ENCODE data around the gene IFT52. TPM values are rescaled to one million over a fixed set of nuclear protein-coding genes. Genes with fewer than 3 reads are reported as not detected.
"Not testable (repeated sequence)": the region's sequence is repeated elsewhere in the genome, so short reads cannot be mapped to it uniquely, and the experiment has no call there.

The IFT52 gene
- total RNA-seq, 8 experiments from 2014 or later = 14.6 to 67.5 (median 56.7) TPM

DNA sequence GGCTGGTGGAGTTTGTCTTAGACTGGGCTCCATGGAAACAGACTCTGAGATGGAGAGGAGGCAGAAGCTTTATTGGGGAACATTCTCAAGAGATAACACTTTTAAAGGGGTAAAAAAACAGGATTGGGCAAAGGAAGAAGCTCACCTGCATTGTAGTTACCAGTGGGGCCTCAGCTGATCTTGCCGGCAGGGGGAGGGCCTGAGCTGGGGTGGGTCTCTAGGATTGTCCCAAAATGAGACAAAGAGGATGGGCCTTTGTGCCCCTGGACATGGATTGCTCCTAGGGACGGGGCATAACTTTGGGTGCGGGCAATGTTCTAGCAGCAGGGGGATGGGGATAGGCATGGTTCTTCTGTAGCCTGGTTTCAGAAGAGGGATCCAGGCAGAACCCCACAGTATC lies 19.4 kb upstream of the IFT52 start:
- no peak for ATAC-seq (replicated peaks in 6 of 8)
- H3K27ac ChIP-seq = no peak overlapping the region
- 93 to 100% methylated on average over 1 to 2 of the region's 3 CpGs; no CpG with 5 or more reads in 8 of the 10 experiments for WGBS, 10 experiments
- no peaks in the 10 kb centered on the region for H3K4me1 ChIP-seq (replicated peaks in 1 of 2)
- H3K4me3 ChIP-seq = no peak overlapping the region
- in situ Hi-C loops (cut with MboI; ENCODE audit: low pct_unique_long_range_greater_than_20kb in 2 of 9, low sequenced_read_pairs in 9 of 9, unreplicated experiment in 9 of 9) = no loop called here

DNA sequence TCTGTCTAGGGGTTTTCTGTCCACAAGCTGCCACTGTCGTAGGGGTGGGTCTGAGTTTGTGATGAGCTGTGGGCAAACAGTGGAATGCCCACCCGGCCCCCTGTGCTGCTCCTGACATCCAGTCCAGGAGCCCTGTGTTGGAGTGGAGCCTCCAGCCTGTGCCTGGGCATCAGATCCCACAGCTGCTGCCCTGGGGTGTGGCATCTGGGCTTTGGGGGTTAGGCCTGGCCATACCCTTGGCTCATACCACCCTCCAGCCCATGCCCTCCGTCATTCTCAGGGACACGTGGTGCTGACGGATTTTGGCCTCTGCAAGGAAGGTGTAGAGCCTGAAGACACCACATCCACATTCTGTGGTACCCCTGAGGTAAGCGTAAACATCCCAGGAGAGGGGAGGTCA lies 19.0 kb upstream of the IFT52 start:
- Histone ChIP-seq H3K27ac (no peak overlapping the region), H3K4me1 (replicated peaks in 1 of 2) (no peaks in the 10 kb centered on the region), H3K4me3 (no peak overlapping the region)
- no peak for ATAC-seq (replicated peaks in 6 of 8)
- 58 to 93% (median 80%) methylated on average over 1 to 3 of the region's 6 CpGs; no CpG with 5 or more reads in 7 of the 10 experiments for WGBS, 10 experiments
- in situ Hi-C loops (cut with MboI; ENCODE audit: low pct_unique_long_range_greater_than_20kb in 2 of 9, low sequenced_read_pairs in 9 of 9, unreplicated experiment in 9 of 9) = no loop called here

DNA sequence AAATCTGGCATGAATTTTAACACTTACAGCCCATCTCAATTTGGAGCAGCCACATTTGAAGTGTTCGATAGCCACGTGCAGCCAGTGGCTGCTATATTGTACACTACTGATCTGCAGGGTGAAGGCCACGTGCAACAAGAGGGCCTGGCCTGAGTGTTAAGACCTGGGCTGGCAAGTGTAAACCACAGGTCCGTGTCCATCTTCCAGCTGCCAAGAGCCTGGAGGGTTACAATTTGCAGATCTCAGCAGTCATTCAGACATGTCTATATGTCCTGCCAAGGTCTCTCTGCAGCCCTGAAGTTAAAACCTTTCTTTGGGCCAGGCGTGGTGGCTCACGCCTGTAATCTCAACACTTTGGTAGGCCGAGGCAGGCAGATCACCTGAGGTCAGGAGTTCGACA lies 17.8 kb upstream of the IFT52 start:
- in situ Hi-C loops (cut with MboI; ENCODE audit: low pct_unique_long_range_greater_than_20kb in 2 of 9, low sequenced_read_pairs in 9 of 9, unreplicated experiment in 9 of 9) = no loop called here
- no peak overlapping the region for H3K4me3 ChIP-seq
- no peaks in the 10 kb centered on the region for H3K4me1 ChIP-seq (replicated peaks in 1 of 2)
- no peak overlapping the region for H3K27ac ChIP-seq
- ATAC-seq (replicated peaks in 6 of 8) = no peak
- 42 to 100% (median 90%) methylated on average over 1 to 4 of the region's 8 CpGs; no CpG with 5 or more reads in 2 of the 10 experiments for WGBS, 10 experiments

DNA sequence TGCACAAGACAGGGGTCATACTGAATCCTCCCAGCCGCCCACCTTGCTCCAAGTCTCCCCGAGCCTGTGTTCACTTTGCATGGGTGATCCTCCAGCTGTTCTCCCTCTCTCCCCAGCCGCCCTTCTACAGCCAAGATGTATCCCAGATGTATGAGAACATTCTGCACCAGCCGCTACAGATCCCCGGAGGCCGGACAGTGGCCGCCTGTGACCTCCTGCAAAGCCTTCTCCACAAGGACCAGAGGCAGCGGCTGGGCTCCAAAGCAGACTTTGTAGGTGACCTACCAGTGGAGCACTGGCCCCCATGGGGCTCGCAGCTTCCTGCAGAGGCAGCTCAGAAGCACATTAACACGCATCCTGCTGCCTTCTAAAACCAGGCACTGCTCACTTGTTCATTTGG lies 14.6 kb upstream of the IFT52 start:
- no peaks in the 10 kb centered on the region for H3K4me1 ChIP-seq (replicated peaks in 1 of 2)
- in situ Hi-C loops (cut with MboI; ENCODE audit: low pct_unique_long_range_greater_than_20kb in 2 of 9, low sequenced_read_pairs in 9 of 9, unreplicated experiment in 9 of 9) = no loop called here
- no peak for ATAC-seq (replicated peaks in 6 of 8)
- H3K27ac ChIP-seq = no peak overlapping the region
- no peak overlapping the region for H3K4me3 ChIP-seq
- 70 to 88% (median 80%) methylated on average over 1 to 7 of the region's 10 CpGs; no CpG with 5 or more reads in 6 of the 10 experiments for WGBS, 10 experiments

DNA sequence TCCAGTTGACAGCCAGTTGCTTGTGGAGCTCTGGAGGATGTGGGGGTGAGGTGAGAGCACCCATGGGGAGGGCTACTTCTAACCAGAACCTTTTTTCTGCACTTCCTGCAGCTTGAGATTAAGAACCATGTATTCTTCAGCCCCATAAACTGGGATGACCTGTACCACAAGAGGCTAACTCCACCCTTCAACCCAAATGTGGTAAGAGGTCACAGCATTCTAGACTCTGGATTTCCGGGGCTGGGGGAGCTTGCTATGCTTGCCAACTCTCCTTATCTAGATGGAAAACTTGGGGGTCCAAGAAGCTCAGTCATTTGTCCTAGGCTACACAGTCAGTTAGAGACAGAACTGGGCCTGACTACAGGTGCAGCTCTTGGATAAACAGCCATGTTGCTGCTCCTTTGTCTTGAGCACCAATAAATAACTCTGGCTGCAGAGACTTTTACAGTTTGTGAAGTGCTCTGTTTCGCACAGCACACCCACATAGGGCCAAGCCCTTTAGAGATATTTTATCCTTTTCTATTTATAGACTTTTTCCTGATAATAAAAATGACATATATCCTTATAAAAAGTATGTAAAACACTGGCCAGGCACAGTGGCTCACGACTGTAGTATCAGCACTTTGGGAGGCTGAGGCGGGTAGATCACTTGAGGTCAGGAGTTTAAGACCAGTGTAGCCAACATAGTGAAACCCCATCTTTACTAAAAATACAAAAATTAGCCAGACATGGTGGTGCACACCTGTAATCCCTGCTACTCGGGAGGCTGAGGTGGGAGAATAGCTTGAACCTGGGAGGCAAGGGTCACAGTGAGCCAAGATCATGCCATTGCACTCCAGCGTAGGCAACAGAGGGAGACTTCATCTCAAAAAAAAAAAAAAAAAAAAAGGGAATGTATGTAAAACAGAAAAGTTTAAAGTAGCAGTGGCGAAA lies 10.6 kb upstream of the IFT52 start:
- no peak for ATAC-seq (replicated peaks in 6 of 8)
- Histone ChIP-seq H3K4me1 (replicated peaks in 1 of 2) (peaks cover 0 to 3% of the 10 kb centered on the region in 2 donors), H3K27ac (no peak overlapping the region), H3K4me3 (no peak overlapping the region)
- WGBS, 10 experiments = 35 to 100% (median 81%) methylated on average over 1 to 5 of the region's 7 CpGs
- in situ Hi-C loops (cut with MboI; ENCODE audit: low pct_unique_long_range_greater_than_20kb in 2 of 9, low sequenced_read_pairs in 9 of 9, unreplicated experiment in 9 of 9) = no loop called here

DNA sequence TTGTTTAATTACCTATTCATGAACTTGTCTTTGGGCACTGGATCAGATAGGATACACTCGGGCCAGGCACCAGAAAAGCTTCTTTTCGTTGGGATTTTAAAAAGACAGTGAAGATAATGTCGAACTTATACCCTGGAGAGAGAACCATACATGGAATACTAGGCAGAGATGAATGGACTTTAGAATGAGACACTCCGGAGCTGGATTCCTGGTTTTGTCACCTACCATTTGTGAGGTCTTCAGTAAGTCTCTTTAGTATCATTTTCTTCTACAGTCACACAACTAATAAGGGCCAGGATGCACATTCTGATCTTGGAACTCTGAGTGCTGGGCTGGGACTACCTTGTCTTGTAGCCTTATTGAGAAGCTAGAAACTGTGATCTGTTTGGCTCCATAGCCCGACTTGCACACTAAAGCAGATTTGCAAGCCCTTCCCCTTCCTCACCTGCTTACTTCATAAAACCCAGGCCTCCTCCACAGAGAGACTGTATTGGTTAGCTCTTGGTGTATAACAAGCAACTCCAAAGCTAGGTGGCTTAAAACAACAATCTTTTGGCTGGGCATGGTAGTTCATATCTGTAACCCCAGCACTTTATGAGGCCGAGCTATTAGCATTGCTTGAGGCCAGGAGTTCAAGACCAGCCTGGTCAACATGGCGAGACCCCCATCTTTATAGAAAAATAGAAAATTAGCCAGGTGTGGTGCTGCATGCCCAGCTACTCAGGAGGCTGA lies 7.4 kb upstream of the IFT52 start:
- H3K27ac ChIP-seq = no peak overlapping the region
- peaks cover 0 to 3% of the 10 kb centered on the region in 2 donors for H3K4me1 ChIP-seq (replicated peaks in 1 of 2)
- in situ Hi-C loops (cut with MboI; ENCODE audit: low pct_unique_long_range_greater_than_20kb in 2 of 9, low sequenced_read_pairs in 9 of 9, unreplicated experiment in 9 of 9) = no loop called here
- no peak overlapping the region for H3K4me3 ChIP-seq
- ATAC-seq (replicated peaks in 6 of 8) = no peak
- 7 to 100% (median 78%) methylated on average over 1 to 5 of the region's 7 CpGs; no CpG with 5 or more reads in 2 of the 10 experiments for WGBS, 10 experiments

DNA sequence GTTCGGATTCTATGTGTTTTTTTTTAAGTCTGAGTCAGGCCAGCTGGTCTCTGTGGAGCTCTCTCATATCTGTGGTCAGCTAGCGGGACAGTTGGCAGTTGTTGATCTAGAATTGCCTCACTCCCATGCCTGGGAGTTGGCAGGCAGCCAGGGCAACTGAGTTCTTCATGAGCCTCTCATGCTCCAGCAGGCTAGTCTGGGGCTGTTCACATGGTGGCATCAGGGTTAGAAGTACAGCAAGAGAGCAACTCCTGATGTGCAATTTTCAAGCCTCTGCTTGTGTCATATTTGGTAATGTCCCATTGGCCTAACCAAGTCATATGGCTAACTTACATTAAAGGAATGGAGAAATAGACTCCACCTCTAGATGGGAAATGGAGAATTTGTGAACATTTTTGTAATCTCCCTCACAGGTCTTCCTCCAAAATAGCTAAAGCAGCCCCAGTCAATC lies 6.7 kb upstream of the IFT52 start:
- in situ Hi-C loops (cut with MboI; ENCODE audit: low pct_unique_long_range_greater_than_20kb in 2 of 9, low sequenced_read_pairs in 9 of 9, unreplicated experiment in 9 of 9) = no loop called here
- 0 to 92% (median 41%) methylated on average over 1 to 2 of the region's 2 CpGs; no CpG with 5 or more reads in 4 of the 10 experiments for WGBS, 10 experiments
- peak in 6 of 8 experiments; percentile 18 to 76 (median 62) for ATAC-seq (replicated peaks in 6 of 8)
- Histone ChIP-seq H3K4me1 (replicated peaks in 1 of 2) (peaks cover 0 to 3% of the 10 kb centered on the region in 2 donors), H3K27ac (no peak overlapping the region), H3K4me3 (no peak overlapping the region)

DNA sequence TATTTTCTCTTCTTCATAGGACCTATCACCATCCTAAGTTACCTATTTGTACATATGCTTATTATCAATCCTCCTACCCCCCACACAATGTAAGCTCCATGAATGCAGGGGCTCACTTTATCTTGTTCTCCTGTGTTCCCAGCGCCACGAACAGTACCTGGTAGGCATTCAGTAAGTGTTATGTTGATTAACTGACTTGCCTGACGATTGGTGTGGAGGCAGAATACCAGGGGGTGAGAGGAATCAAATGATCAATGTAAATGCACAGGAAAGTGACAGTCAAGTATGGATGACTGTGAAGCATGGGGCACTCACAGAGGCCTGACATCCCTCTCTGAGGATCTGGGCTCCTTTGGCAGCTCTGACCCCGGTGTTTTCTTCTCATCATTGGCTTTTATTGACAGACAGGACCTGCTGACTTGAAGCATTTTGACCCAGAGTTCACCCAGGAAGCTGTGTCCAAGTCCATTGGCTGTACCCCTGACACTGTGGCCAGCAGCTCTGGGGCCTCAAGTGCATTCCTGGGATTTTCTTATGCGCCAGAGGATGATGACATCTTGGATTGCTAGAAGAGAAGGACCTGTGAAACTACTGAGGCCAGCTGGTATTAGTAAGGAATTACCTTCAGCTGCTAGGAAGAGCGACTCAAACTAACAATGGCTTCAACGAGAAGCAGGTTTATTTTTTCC lies 6.1 kb upstream of the IFT52 start:
- in situ Hi-C loops (cut with MboI; ENCODE audit: low pct_unique_long_range_greater_than_20kb in 2 of 9, low sequenced_read_pairs in 9 of 9, unreplicated experiment in 9 of 9) = no loop called here
- no peak for ATAC-seq (replicated peaks in 6 of 8)
- 7 to 89% (median 64%) methylated on average over 3 to 5 of the region's 7 CpGs; no CpG with 5 or more reads in 2 of the 10 experiments for WGBS, 10 experiments

DNA sequence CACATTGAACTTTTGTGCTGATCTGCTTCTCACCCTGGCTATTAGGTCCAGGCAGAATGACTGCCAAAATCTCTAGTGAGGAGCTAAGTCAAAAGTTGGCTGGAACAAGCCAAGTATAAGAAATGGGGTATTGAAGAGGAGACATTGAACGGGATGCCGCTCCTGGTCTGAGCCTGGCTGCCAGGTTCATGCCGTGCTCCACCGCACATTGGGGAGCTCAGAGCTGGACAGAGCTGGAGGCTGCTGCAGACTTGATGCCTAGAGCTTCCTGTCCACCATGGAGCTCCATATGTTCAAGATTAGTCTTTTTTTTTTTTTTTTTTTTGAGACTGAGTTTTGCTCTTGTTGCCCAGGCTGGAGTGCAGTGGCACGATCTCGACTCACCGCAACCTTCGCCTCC lies 4.1 kb upstream of the IFT52 start:
- 60 to 100% (median 79%) methylated on average over 1 to 8 of the region's 8 CpGs; no CpG with 5 or more reads in 4 of the 10 experiments for WGBS, 10 experiments
- Histone ChIP-seq H3K4me3 (no peak overlapping the region), H3K4me1 (replicated peaks in 1 of 2) (peaks cover 3 to 8% of the 10 kb centered on the region in 2 donors), H3K27ac (no peak overlapping the region)
- in situ Hi-C loops (cut with MboI; ENCODE audit: low pct_unique_long_range_greater_than_20kb in 2 of 9, low sequenced_read_pairs in 9 of 9, unreplicated experiment in 9 of 9) = no loop called here
- no peak for ATAC-seq (replicated peaks in 6 of 8)

More for the DNA sequence above, 6.1 kb upstream of the IFT52 start:
- H3K4me3 ChIP-seq = no peak overlapping the region
- no peak overlapping the region for H3K27ac ChIP-seq
- peaks cover 1 to 3% of the 10 kb centered on the region in 2 donors for H3K4me1 ChIP-seq (replicated peaks in 1 of 2)

DNA sequence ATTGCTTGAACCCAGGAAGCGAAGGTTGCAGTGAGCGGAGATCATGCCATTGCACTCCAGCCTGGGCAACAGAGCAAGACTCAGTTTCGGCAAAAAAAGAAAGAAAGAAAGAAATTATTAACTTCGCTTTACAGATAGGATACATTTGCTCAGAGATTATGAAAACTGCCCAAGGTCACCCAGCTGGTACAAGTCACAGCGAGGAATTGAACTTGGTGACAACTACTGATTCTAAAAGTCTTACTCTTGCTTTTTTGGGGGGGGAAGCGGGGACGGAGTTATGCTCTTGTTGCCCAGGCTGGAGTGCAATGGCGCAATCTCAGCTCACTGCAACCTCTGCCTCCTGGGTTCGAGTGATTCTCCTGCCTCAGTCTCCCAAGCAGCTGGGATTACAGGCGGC lies 2.2 kb upstream of the IFT52 start:
- H3K4me1 ChIP-seq (replicated peaks in 1 of 2) = peaks cover 5 to 13% of the 10 kb centered on the region in 2 donors
- WGBS, 10 experiments = 80 to 100% (median 98%) methylated on average over 1 to 6 of the region's 10 CpGs; no CpG with 5 or more reads in 1 of the 10 experiments
- ATAC-seq (replicated peaks in 6 of 8); in situ Hi-C loops (cut with MboI; ENCODE audit: low pct_unique_long_range_greater_than_20kb in 2 of 9, low sequenced_read_pairs in 9 of 9, unreplicated experiment in 9 of 9); H3K4me3 ChIP-seq; H3K27ac ChIP-seq: not testable (repeated sequence)

DNA sequence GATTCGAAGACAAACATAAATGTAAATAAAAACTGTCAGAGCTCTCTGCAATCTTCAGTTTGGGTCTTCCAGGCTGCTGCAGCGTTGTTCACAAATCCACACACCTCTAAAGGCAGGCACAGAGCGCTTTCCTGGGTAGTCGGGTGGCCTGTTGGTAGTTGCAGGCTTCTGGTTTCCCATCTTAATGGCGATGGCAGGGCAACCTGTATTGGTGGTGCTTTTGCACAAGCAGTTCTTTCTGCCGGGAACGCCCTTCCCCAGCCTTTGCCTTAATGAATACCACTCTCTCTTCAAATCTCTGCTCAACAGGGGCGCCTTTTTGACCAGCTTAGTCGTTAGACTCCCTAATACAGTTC lies 723 bp upstream of the IFT52 start:
- H3K4me3 ChIP-seq = peak overlapping the region; percentile 72 to 96 (median 95)
- peak; percentile 3 to 13 (median 7) for ATAC-seq (replicated peaks in 6 of 8)
- H3K27ac ChIP-seq = peak overlapping the region; percentile 77 to 93
- WGBS, 10 experiments = 0 to 71% (median 29%) methylated on average over 3 to 6 of the region's 9 CpGs; no CpG with 5 or more reads in 5 of the 10 experiments
- in situ Hi-C loops (cut with MboI; ENCODE audit: low pct_unique_long_range_greater_than_20kb in 2 of 9, low sequenced_read_pairs in 9 of 9, unreplicated experiment in 9 of 9) = no loop called here
- H3K4me1 ChIP-seq (replicated peaks in 1 of 2) = peaks cover 3 to 13% of the 10 kb centered on the region in 2 donors

DNA sequence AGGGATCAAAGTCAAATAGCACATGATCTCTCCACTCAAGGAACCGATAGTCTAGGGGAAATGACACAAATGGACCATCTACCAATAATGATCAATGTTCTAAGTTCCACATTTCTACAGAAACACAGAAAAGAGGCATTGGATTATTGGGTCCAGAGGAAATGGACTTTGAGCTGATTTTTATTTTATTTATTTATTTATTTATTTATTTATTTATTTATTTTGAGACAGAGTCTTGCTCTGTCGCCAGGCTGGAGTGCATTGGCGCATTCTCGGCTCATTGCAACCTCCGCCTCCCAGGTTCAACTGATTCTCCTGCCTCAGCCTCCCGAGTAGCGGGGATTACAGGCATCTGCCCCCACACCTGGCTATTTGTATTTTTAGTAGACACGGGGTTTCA lies 11.2 kb downstream of the IFT52 start:
- not testable (repeated sequence) for H3K4me1 ChIP-seq (replicated peaks in 1 of 2); H3K27ac ChIP-seq

More for the DNA sequence above, 11.2 kb downstream of the IFT52 start:
- ATAC-seq (replicated peaks in 6 of 8); H3K4me3 ChIP-seq; in situ Hi-C loops (cut with MboI; ENCODE audit: low pct_unique_long_range_greater_than_20kb in 2 of 9, low sequenced_read_pairs in 9 of 9, unreplicated experiment in 9 of 9): not testable (repeated sequence)
- WGBS, 10 experiments = 0 to 100% (median 75%) methylated on average over 1 to 7 of the region's 8 CpGs; no CpG with 5 or more reads in 1 of the 10 experiments
